D721Med (cell line): ENCODE results near the gene APPL1.

ENCODE experiments used
- DNase-seq: peaks from one replicate; pipeline ENCODE4 v3.0.0; 2011; ENCODE audit warnings: low spot score; ENCODE audit not compliant: insufficient read length
- FAIRE-seq: peaks from 2 replicates; lab custom pipeline; 2011; peaks lifted over from hg19 to GRCh38; lab: Jason Lieb, UNC
- CTCF ChIP-seq: IDR thresholded peaks from 2 replicates; pipeline ENCODE4 v1.5.1; 2012; ENCODE audit warnings: mild to moderate bottlenecking, control low read depth; ENCODE audit not compliant: insufficient read depth; ENCODE audit errors: missing control alignments

APPL1 gene

DNA sequence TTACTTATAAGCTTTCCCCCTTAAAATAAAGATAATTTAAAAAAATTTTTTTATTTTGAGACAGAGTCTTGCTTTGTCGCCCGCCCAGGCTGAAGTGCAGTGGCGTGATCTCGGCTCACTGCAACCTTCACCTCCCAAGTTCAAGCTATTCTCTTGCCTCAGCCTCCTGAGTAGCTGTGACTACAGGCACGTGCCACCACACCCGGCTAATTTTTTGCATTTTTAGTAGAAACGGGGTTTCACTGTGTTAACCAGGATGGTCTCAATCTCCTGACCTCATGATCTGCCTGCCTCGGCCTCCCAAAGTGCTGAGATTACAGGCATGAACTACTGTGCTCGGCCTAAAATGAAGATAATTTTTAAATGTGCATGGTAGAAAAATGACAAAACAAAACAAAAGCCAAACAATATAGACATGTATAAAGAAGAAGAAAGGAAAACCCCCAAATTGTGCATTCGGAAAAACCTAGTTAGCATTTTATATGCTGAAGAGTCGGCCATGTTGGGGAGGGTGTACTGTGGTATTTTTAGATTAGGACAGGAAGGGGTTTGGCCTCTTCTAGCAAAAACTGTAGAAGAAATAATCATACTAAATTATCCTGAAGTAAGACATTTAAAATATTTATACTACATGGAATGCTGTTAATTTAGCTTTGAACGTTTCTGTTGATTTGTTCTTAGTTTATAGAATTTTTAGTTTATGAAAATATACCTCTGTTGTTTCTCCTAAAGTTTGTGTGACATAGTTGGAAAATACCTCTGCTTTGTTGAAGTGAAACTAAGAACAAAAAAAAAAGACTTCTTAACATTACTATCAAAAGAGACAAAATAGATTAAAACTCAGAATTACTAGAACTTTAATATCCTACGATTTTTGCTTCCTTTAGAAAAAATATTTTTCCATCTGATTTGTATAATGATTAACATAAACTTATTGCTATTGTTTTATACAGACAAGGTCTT is 7.4 kb downstream of the APPL1 start:
- FAIRE-seq (no peak), DNase-seq (no peak)
- no peak for TF ChIP-seq CTCF

GRCh38 chr3:57244946-57245345 is 17.4 kb downstream of the APPL1 start:
- FAIRE-seq (no peak), DNase-seq (no peak)
- TF ChIP-seq CTCF, result no peak

- DNase-seq (no peak), FAIRE-seq (no peak)
- TF ChIP-seq CTCF, result no peak
Observed at GRCh38 chr3:57252404-57252803, 24.9 kb downstream of the APPL1 start.

DNA sequence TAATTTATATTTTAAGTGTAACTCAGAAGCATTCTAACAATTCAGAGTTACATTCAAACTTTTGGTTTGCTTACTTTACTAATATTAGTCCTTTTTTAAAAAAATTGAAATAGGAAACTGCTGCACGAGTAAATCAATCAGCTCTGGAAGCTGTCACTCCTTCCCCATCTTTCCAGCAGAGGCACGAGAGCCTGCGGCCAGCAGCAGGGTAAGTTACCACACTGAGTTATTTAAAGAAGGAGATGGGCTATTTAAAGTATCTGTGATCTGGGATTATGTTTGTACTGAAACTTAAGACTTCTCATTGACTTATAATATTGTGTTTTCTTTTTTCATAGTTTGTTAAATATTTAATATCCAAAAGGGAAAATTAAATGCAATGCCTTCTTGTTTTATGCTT is 29.3 kb downstream of the APPL1 start:
- no peak for DNase-seq
- TF ChIP-seq CTCF, result no peak
- no peak for FAIRE-seq

DNA sequence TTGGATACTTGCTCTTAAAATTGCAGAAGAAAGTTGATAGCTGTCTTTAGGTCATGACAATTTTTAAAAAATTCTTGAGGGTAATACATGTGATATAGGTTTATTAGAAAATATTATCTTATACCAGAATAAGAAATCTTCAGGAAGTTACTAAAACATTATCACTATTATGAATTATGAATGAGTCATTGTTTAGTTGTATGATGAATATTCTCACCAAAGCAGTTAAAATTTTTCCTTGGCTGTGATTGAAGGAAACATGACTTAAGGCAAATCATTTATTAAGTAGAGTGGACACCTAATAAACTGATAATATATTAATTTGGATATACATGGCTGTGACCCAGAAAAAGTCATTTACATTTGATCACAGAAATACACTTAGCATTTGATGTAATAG is 30.1 kb downstream of the APPL1 start:
- TF ChIP-seq CTCF, result no peak
- FAIRE-seq (no peak), DNase-seq (no peak)

GRCh38 chr3:57261119-57261518 is 33.6 kb downstream of the APPL1 start:
- FAIRE-seq (no peak), DNase-seq (no peak)
- TF ChIP-seq CTCF, result no peak

DNA sequence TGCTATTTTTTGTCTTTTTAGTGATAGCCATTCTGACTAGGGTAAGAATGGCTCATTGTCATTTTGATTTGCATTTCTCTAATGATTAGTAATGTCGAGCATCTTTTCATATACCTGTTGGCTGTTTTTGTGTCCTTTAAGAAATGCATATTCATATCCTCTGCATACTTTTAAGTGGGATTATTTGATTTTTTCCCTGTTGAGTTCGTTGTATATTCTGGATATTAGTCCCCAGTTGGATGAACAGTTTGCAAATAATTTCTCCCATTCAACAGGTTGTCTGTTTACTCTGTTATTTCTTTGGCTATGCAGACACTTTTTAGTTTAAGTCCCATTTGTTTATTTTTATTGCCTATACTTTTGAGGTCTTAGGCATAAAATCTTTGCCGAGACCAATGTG is 34.4 kb downstream of the APPL1 start:
- no peak for TF ChIP-seq CTCF
- FAIRE-seq, result no peak

More for the DNA sequence above, 34.4 kb downstream of the APPL1 start:
- no peak for DNase-seq
